ENCODE data around the gene CHD5.

Gene CHD5

DNA sequence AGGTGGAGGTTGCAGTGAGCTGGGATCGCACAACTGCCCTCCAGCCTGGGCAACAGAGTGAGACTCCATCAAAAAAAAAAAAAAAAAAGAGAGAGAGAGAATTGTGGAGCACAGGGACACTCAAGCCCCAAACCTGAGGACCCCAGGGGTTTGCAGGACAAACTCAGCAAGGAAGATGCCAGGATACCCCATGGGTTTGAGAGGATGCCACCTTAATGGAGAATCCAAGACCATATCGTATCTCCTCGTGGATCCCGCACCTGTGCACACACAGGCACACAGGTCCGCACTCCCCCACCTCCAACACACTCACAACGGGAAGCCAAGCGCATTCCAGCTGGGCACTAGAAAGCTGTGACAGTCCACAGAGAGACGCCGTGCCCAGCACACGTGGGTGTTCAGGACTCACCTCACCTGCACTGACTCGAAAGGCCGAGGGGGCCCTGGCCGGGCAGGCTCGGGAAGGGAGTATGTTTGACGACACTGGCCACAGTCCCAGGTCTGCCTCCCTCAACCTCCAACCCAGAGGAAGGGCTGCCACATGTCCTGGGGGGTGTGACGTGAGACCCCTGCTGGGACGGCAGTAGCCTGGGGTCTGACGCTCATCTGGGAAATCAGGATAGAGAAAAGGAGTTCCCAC, 11.1 kb downstream of the CHD5 start:
- H4K20me1 ChIP-seq (ENCODE audit: insufficient read depth, low read length): peaks cover 15% of the 10 kb centered on the region; the same call in 1 of the 2 replicates
- no peak overlapping the region for H3K4me3 ChIP-seq (ENCODE audit: low read depth in 1 of 2, low read length in 2 of 2)
- no peak overlapping the region for H3K4me2 ChIP-seq (ENCODE audit: insufficient read depth, low read length)
- no peaks in the 10 kb centered on the region for H3K4me1 ChIP-seq (ENCODE audit: insufficient read depth, low read length)
- H2AFZ ChIP-seq (ENCODE audit: low read depth, low read length): no peak overlapping the region
- H3K9ac ChIP-seq (ENCODE audit: low read depth, low read length): no peak overlapping the region
- DNase-seq (no peak), ATAC-seq (ENCODE audit: insufficient read depth, low read depth) (no peak)
- H3K79me2 ChIP-seq (ENCODE audit: insufficient read depth, low read length): no peaks in the 10 kb centered on the region
- TF ChIP-seq, protein P1, sequence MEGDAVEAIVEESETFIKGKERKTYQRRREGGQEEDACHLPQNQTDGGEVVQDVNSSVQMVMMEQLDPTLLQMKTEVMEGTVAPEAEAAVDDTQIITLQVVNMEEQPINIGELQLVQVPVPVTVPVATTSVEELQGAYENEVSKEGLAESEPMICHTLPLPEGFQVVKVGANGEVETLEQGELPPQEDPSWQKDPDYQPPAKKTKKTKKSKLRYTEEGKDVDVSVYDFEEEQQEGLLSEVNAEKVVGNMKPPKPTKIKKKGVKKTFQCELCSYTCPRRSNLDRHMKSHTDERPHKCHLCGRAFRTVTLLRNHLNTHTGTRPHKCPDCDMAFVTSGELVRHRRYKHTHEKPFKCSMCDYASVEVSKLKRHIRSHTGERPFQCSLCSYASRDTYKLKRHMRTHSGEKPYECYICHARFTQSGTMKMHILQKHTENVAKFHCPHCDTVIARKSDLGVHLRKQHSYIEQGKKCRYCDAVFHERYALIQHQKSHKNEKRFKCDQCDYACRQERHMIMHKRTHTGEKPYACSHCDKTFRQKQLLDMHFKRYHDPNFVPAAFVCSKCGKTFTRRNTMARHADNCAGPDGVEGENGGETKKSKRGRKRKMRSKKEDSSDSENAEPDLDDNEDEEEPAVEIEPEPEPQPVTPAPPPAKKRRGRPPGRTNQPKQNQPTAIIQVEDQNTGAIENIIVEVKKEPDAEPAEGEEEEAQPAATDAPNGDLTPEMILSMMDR (IDR thresholded peaks at IDR 0.05; ENCODE audit: borderline replicate concordance, extremely low read depth, low read length, poor library complexity, severe bottlenecking): no peak
- H3K27ac ChIP-seq (ENCODE audit: low read length): no peak overlapping the region
- H3K9me3 ChIP-seq (ENCODE audit: insufficient read depth, low read length, severe bottlenecking): no peaks in the 10 kb centered on the region
- no peaks in the 10 kb centered on the region for H3K36me3 ChIP-seq (ENCODE audit: insufficient read depth, low read length)
- H3K27me3 ChIP-seq (ENCODE audit: insufficient read depth, low read length, poor library complexity): no peaks in the 10 kb centered on the region

DNA sequence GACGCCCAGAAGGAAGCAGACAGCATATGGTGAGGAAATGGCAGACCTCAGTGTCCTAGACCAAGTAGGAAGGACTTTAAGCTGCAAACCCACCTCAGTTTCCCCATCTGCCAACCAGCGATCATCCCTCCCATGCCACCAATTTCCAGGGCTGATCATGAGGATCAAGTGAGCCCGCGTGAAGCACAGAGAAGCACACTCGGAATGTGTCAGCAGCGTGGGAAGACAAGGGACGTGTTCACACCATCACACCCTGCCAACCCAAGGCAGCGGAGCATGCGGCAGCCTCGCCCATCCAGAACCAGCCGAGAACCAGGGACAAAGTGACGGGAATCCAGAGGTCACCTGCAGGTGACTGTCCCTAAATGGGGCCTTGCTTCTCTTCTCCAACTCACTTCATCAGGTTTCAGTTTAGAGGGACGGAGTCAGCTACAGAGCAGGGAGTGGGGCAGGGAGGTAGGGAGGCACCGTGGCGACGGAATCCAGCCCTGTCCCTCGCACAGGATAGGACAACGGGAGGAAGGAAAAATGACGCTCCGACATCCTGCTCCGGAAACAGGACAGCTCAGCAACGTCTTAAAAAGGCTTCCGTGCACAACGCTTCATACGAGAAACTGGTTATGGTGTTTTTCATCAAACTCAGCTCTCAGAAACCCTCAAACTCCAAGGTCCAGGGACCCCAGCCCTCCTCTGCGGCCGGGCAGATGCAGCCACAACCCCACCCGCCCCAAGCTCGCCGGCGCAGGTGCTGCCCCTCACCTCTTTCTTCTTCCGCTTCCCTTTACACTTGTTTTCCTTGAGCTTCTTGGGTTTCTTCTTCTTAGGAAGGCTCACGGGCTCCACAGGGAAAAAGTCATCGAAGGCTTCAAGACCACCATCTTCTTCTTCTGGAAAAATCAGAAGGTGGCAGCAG, 12.5 kb downstream of the CHD5 start:
- peaks cover 26% of the 10 kb centered on the region for H4K20me1 ChIP-seq (ENCODE audit: insufficient read depth, low read length)
- H3K9ac ChIP-seq (ENCODE audit: low read depth, low read length): no peak overlapping the region
- no peaks in the 10 kb centered on the region for H3K4me1 ChIP-seq (ENCODE audit: insufficient read depth, low read length)
- H3K4me2 ChIP-seq (ENCODE audit: insufficient read depth, low read length): no peak overlapping the region
- H3K9me3 ChIP-seq (ENCODE audit: insufficient read depth, low read length, severe bottlenecking): no peaks in the 10 kb centered on the region
- no peak overlapping the region for H3K4me3 ChIP-seq (ENCODE audit: low read depth in 1 of 2, low read length in 2 of 2)
- H3K27me3 ChIP-seq (ENCODE audit: insufficient read depth, low read length, poor library complexity): no peaks in the 10 kb centered on the region
- H3K79me2 ChIP-seq (ENCODE audit: insufficient read depth, low read length): no peaks in the 10 kb centered on the region
- DNase-seq: no peak
- H3K27ac ChIP-seq (ENCODE audit: low read length): no peak overlapping the region
- no peak for ATAC-seq (ENCODE audit: insufficient read depth, low read depth)
- H3K36me3 ChIP-seq (ENCODE audit: insufficient read depth, low read length): no peaks in the 10 kb centered on the region
- TF ChIP-seq EZH2 (IDR thresholded peaks at IDR 0.05; ENCODE audit: borderline replicate concordance, low read depth, low read length, severe bottlenecking): no peak
- TF ChIP-seq, protein P1 (IDR thresholded peaks at IDR 0.05; ENCODE audit: borderline replicate concordance, extremely low read depth, low read length, poor library complexity, severe bottlenecking): no peak
- H2AFZ ChIP-seq (ENCODE audit: low read depth, low read length): no peak overlapping the region

DNA sequence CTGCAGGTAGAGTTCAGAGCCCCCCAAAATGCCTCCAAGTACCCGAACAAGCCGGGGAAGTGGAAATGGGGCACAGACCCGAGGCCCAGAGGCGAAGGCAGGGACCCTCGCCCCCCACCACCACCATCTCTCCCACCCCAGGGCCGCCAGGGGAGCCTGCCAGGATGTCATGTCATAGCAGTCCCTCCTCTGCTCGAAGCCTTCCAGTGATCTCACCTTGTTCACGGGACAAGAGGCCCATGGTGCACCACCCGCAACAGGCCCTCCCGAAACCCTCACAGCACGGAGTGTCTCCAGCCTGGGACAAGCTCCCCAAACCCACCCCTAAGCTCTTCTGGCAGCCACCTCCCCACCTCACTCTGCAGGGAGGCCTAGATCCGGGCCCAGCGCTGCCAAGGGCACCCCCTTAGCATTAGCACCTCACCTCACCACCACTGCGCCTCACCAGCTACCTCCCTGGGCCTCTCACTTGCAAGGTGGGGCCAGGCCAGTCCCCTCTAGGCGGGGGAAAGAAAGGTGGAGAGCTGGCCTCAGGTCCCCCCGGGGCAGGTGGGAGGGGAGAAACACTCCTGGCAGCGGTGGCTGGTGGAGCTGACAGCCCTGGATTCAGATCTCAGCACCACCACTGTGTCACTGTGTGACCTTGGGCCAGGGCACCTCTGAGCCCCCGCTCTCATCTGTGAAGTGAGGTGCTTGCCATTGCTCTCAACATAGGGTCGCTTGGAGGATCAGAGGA, 13.3 kb downstream of the CHD5 start:
- Histone ChIP-seq H3K4me1 (ENCODE audit: insufficient read depth, low read length) (no peaks in the 10 kb centered on the region), H3K9me3 (ENCODE audit: insufficient read depth, low read length, severe bottlenecking) (no peaks in the 10 kb centered on the region), H3K4me2 (ENCODE audit: insufficient read depth, low read length) (no peak overlapping the region), H3K79me2 (ENCODE audit: insufficient read depth, low read length) (no peaks in the 10 kb centered on the region), H3K27me3 (ENCODE audit: insufficient read depth, low read length, poor library complexity) (no peaks in the 10 kb centered on the region), H3K27ac (ENCODE audit: low read length) (no peak overlapping the region), H3K36me3 (ENCODE audit: insufficient read depth, low read length) (no peaks in the 10 kb centered on the region), H2AFZ (ENCODE audit: low read depth, low read length) (no peak overlapping the region), H4K20me1 (ENCODE audit: insufficient read depth, low read length) (peaks cover 28% of the 10 kb centered on the region), H3K9ac (ENCODE audit: low read depth, low read length) (no peak overlapping the region), H3K4me3 (ENCODE audit: low read depth in 1 of 2, low read length in 2 of 2) (no peak overlapping the region)
- no peak for DNase-seq
- no peak for TF ChIP-seq EZH2 (IDR thresholded peaks at IDR 0.05; ENCODE audit: borderline replicate concordance, low read depth, low read length, severe bottlenecking)
- TF ChIP-seq, protein P1 (IDR thresholded peaks at IDR 0.05; ENCODE audit: borderline replicate concordance, extremely low read depth, low read length, poor library complexity, severe bottlenecking): no peak
- ATAC-seq (ENCODE audit: insufficient read depth, low read depth): no peak

Data from DND-41 (cell line).